Skeletal muscle satellite cell (primary cell): ENCODE measurements around the gene SOX6.

ENCODE experiments used
- H3K27me3 ChIP-seq: 2 replicates; pipeline ENCODE4 v1.7.0; 2013; ENCODE audit warnings: low read length; ENCODE audit not compliant: control insufficient read depth, insufficient read depth
- H3K36me3 ChIP-seq: 2 replicates; pipeline ENCODE4 v1.7.0; 2013; ENCODE audit warnings: mild to moderate bottlenecking, control low read depth, low read length; ENCODE audit not compliant: insufficient read depth
- H3K4me1 ChIP-seq: 2 replicates; pipeline ENCODE4 v1.7.0; 2013; ENCODE audit warnings: low read length; ENCODE audit not compliant: control insufficient read depth, insufficient read depth
- H3K4me2 ChIP-seq: 2 replicates; pipeline ENCODE4 v1.7.0; 2013; ENCODE audit warnings: mild to moderate bottlenecking, low read length
- H3K4me3 ChIP-seq: 2 replicates; pipeline ENCODE4 v1.7.0; 2013; ENCODE audit warnings: low read length
- H3K9ac ChIP-seq: 2 replicates; pipeline ENCODE4 v1.7.0; 2013; ENCODE audit warnings: mild to moderate bottlenecking, low read depth, low read length, moderate library complexity
- H3K9me3 ChIP-seq: replicated peaks from 2 replicates; pipeline ENCODE4 v1.7.0; 2013; ENCODE audit warnings: mild to moderate bottlenecking, control low read depth, low read length

The SOX6 gene

DNA sequence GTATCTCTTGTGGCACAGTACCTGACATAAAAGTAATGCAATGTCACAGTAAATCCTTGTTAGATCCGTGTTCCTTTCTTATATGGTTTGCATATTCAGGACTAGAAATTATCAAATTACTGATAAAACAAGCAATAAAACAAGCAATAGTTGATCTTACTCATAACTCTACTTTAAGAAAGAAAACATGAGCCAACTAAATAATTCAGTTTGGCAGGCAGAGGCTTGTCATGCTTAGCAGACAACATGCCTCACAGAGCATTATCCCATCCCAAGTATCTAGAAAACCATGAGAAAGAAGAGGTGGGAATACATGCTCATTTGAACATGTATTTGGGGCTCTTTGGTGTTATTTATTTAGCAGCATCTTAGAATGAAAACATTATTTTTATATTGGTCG lies 241.9 kb downstream of the SOX6 start:
- no peak overlapping the region for H3K9ac ChIP-seq
- no peak overlapping the region for H3K4me2 ChIP-seq
- H3K36me3 ChIP-seq = no peaks in the 10 kb centered on the region
- no peaks in the 10 kb centered on the region for H3K9me3 ChIP-seq
- no peaks in the 10 kb centered on the region for H3K4me1 ChIP-seq
- no peaks in the 10 kb centered on the region for H3K27me3 ChIP-seq
- no peak overlapping the region for H3K4me3 ChIP-seq

DNA sequence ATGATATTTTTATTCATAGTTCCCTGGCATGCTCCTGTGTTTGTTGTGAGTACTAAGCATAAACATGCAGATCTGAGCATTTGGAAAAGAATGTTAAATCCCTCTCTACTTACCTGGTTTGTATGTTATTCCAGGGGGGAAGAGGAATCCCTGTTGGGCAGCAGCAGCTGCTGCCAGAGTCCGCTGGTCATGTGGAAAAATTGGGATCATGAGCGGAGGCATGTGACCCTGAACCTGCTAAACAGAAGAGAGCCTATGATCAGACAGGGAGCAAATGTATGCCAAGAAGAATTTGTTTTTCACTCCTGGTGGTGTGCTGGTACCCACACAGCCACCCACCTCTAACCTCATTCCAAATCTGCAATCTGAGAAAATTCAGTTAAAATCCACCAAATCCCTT lies 244.7 kb downstream of the SOX6 start:
- H3K9me3 ChIP-seq = no peaks in the 10 kb centered on the region
- H3K9ac ChIP-seq = no peak overlapping the region
- no peaks in the 10 kb centered on the region for H3K27me3 ChIP-seq

DNA sequence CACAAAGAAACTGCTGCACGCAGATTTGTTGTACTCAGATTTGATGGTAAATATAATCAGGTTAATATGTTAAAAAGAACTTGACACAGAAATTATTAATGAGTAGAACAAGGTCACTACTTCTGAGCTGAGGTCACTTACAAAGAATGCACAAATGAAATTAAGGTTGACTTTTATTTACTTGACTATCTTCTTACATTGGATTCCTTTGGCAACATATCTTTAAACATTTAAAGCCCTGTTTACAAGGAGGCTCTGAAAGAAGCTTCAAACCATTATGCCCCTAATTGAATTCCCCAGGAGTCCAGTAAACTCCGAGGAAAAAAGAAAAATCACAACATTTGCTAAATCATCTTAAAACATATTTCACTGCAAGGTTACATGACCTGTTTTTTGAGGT lies 245.5 kb downstream of the SOX6 start:
- H3K9me3 ChIP-seq = no peaks in the 10 kb centered on the region
- no peak overlapping the region for H3K9ac ChIP-seq
- no peaks in the 10 kb centered on the region for H3K36me3 ChIP-seq
- no peaks in the 10 kb centered on the region for H3K27me3 ChIP-seq
- no peak overlapping the region for H3K4me3 ChIP-seq
- no peak overlapping the region for H3K4me2 ChIP-seq
- no peaks in the 10 kb centered on the region for H3K4me1 ChIP-seq

More for the DNA sequence above, 244.7 kb downstream of the SOX6 start:
- no peak overlapping the region for H3K4me3 ChIP-seq
- H3K4me1 ChIP-seq = no peaks in the 10 kb centered on the region
- no peak overlapping the region for H3K4me2 ChIP-seq
- H3K36me3 ChIP-seq = no peaks in the 10 kb centered on the region

DNA sequence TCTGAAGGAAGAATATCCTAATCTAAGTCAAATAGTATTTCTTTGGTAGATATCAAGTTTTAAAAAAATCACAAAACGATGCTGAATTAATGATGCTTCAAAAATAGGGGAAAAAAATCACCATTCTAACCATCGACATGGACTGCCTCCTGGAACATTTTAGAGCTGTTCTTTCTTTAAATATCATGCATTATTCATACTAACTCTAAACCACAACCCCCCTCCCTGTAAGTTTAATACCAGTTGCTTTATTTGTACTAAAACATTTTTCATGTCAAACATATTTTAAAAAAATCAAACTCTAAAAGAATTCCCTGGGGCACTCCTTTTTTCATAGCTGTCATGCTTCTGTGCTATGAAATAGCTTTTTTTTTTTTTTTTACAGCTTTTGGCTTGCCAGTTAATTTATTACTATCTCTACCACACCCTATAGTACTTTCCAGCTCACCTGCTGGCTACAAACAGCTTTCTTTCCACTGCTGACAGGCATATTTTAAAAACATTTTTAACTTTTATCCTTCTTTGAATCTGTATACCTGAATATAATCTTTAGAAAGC lies 256.9 kb downstream of the SOX6 start:
- H3K27me3 ChIP-seq = no peaks in the 10 kb centered on the region
- no peaks in the 10 kb centered on the region for H3K9me3 ChIP-seq
- H3K9ac ChIP-seq = no peak overlapping the region
- no peaks in the 10 kb centered on the region for H3K36me3 ChIP-seq
- peaks cover 13% of the 10 kb centered on the region for H3K4me1 ChIP-seq
- H3K4me3 ChIP-seq = no peak overlapping the region
- no peak overlapping the region for H3K4me2 ChIP-seq

DNA sequence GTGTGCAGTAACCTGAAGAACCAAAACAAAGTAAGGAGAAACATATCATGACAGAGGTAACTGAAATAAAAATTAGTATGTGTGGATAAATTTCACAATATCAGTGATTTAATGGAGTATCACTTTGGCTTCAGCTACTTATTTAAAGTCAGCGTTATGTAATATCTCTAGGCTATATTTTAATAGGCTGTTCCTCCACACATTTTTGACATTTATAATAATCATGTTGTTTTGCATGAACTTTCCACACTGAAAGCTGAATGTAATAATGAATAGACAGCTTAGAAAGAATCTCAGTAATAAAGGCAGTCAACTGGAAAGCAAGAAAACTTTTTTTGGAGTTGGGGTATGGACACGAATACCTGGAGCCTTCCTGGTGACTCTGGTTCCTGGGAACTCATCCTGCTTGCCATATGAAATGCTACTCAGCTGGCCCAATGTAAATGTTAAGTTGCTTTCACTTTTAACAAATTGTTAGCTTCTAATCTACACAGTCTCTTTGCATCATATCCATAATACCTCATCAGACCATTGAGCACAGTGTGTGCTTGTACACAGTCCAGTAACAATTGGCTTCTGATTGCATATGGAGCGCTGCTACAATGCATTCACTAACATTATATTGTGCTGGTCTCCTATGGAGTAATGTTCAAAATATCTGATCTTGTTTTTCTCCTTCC lies 257.7 kb downstream of the SOX6 start:
- no peaks in the 10 kb centered on the region for H3K36me3 ChIP-seq
- peaks cover 13% of the 10 kb centered on the region for H3K4me1 ChIP-seq
- no peak overlapping the region for H3K4me2 ChIP-seq

DNA sequence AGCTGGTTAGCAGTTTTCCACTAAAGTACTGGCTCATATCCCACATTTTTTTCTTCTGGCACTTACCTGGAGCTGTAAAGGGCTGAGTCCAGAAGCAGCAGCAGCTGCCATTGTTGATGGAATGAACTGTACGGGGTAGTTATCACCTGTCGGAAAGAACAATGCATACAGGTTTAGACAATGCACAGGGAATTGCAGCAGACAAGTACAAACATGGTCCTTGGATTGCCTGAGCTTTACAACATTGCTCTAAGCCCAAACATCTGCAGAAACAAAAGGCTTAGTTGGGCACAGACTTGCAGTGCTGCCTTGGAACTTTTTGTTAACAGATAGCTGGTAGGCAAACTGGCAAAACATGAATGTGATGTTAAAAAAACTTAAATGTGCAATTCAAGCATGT lies 258.8 kb downstream of the SOX6 start:
- no peak overlapping the region for H3K4me3 ChIP-seq
- peaks cover 13% of the 10 kb centered on the region for H3K4me1 ChIP-seq
- H3K27me3 ChIP-seq = no peaks in the 10 kb centered on the region
- no peak overlapping the region for H3K4me2 ChIP-seq
- no peaks in the 10 kb centered on the region for H3K9me3 ChIP-seq
- H3K9ac ChIP-seq = no peak overlapping the region
- H3K36me3 ChIP-seq = no peaks in the 10 kb centered on the region

More for the DNA sequence above, 257.7 kb downstream of the SOX6 start:
- Histone ChIP-seq H3K9me3 (no peaks in the 10 kb centered on the region), H3K9ac (no peak overlapping the region), H3K4me3 (no peak overlapping the region), H3K27me3 (no peaks in the 10 kb centered on the region)

DNA sequence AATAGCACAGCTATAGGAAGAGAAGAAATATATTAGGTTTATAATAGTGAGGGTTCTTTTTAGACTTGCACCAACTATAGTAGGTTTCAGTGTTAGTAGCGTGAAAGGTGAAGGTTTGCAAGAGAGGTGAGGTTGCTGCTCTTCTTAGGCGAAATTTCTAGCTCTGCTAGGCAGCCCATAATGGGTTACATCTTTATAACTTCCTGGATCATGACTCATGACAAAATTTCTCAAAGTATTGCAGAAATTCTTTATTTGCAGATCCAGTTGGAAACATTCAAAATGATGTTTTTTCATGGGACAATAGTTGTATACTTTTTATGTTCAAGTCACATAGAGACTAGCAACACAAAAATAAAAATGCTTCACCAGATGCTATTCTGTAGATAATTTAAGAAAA lies 260.0 kb downstream of the SOX6 start:
- Histone ChIP-seq H3K4me1 (peaks cover 16% of the 10 kb centered on the region), H3K4me3 (no peak overlapping the region)

DNA sequence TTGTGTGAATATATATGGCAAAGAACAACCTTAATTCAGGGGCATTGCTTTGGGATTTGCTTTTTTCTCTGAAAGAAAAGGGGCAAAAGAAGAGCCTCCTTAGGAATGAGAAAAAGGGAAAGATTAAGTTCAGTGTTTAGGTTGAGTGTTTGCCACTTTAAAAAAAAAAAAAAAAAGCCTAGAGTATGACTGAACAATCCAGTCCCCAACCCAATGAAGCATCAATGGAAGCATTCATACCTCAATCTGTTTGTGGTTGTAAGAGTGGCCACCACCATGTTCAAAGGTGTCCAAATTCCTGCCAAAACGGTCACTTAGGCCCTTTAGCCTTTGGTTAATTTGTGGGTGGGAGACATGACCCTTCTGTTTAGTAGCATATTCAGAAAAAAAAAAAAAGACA lies 260.6 kb downstream of the SOX6 start:
- Histone ChIP-seq H3K4me2 (no peak overlapping the region), H3K36me3 (no peaks in the 10 kb centered on the region), H3K27me3 (no peaks in the 10 kb centered on the region), H3K4me3 (no peak overlapping the region), H3K4me1 (peaks cover 20% of the 10 kb centered on the region), H3K9me3 (no peaks in the 10 kb centered on the region), H3K9ac (no peak overlapping the region)

More for the DNA sequence above, 260.0 kb downstream of the SOX6 start:
- H3K36me3 ChIP-seq = no peaks in the 10 kb centered on the region
- no peaks in the 10 kb centered on the region for H3K27me3 ChIP-seq
- H3K9ac ChIP-seq = no peak overlapping the region
- no peak overlapping the region for H3K4me2 ChIP-seq
- H3K9me3 ChIP-seq = no peaks in the 10 kb centered on the region

DNA sequence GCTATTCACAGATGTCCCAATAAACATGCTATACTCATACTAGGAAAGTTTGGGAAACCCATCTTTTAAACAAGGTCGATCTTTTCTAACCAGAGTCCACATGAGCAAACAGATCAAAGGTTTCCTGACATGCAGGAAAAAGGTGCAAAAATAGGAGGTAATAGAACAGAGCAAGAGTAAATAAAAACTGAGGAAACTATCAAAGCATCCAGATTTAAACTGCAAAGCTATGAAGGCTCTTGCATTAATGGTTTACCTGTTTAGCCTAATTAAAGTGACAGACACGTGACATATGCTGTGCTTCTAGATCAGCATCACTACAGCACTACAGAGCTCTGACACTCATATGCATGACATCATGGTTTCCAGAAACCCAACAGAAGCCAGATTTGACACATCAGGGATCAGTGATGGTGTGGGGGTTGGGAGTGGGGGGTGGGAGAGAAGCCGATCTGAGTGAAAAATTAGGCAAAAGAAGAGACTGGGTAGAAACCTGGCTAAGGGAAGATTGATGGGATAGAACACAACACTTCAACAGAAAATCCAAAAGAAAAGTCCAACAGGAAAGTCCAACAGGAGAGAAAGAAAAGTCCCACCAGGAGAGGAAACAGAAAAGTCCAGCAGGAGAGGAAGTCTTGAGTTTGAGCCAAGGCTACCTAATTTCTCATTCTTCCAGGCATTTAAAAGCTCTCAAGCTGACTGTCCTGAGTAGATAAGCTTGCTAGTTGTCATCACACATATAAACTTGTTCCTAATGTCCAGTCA lies 262.3 kb downstream of the SOX6 start:
- Histone ChIP-seq H3K36me3 (no peaks in the 10 kb centered on the region), H3K4me1 (peaks cover 20% of the 10 kb centered on the region), H3K9me3 (no peaks in the 10 kb centered on the region), H3K4me2 (no peak overlapping the region), H3K27me3 (no peaks in the 10 kb centered on the region), H3K9ac (no peak overlapping the region), H3K4me3 (no peak overlapping the region)

DNA sequence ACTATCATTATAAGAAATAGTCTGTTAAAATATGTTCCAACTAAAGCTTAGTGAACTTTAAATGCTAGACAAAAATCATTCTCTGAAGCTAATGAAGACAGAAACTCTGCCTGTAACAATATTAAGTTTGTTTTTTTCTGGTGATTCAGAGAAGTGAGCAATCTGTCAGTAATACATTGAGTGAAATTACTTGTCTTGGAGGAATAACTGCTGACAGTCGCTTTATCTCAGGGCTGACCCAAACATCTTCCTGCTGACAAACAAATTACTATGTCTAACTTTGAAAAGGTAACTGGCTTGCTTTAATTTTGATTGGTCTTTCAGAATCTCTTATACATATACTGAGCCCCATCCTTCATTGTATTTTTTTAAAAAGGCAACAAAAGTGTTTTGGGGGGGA lies 264.5 kb downstream of the SOX6 start:
- H3K9ac ChIP-seq = no peak overlapping the region
- H3K4me2 ChIP-seq = no peak overlapping the region
- H3K4me3 ChIP-seq = no peak overlapping the region
- H3K4me1 ChIP-seq = peaks cover 15% of the 10 kb centered on the region
- H3K36me3 ChIP-seq = no peaks in the 10 kb centered on the region
- H3K9me3 ChIP-seq = no peaks in the 10 kb centered on the region
- no peaks in the 10 kb centered on the region for H3K27me3 ChIP-seq

DNA sequence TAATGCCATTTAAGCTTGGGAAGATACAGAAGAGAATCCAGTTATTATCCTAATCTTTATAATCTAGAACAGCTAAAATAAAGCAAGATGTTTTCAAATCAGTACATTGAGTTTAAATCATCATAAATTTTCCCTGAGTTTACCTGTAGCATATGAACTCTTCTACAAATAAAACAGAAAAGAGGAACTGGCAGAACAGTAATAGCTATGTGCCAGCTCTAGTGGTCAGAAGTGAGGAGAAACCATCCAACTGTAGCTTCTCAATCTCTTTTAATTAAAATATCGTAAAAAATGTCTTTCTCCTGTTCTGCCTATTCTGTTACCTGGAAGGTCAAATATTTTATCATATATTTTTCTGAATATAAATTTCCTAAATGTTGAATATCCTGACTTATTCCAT lies 266.9 kb downstream of the SOX6 start:
- Histone ChIP-seq H3K4me1 (peaks cover 8% of the 10 kb centered on the region), H3K9ac (no peak overlapping the region), H3K4me2 (no peak overlapping the region), H3K27me3 (no peaks in the 10 kb centered on the region), H3K36me3 (no peaks in the 10 kb centered on the region), H3K9me3 (no peaks in the 10 kb centered on the region), H3K4me3 (no peak overlapping the region)
